ENCODE results near the gene RNASE7.

RNASE7 gene

GRCh38 chr14:21066882-21067502 lies 24.8 kb downstream of the RNASE7 start:
- TF ChIP-seq, protein P1, sequence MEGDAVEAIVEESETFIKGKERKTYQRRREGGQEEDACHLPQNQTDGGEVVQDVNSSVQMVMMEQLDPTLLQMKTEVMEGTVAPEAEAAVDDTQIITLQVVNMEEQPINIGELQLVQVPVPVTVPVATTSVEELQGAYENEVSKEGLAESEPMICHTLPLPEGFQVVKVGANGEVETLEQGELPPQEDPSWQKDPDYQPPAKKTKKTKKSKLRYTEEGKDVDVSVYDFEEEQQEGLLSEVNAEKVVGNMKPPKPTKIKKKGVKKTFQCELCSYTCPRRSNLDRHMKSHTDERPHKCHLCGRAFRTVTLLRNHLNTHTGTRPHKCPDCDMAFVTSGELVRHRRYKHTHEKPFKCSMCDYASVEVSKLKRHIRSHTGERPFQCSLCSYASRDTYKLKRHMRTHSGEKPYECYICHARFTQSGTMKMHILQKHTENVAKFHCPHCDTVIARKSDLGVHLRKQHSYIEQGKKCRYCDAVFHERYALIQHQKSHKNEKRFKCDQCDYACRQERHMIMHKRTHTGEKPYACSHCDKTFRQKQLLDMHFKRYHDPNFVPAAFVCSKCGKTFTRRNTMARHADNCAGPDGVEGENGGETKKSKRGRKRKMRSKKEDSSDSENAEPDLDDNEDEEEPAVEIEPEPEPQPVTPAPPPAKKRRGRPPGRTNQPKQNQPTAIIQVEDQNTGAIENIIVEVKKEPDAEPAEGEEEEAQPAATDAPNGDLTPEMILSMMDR (IDR thresholded peaks at IDR 0.05; ENCODE audit: low read depth, low read length, missing control alignments): no peak
- no peak for DNase-seq (ENCODE audit: extremely low read depth, low read depth)
- H3K4me3 ChIP-seq (replicated peaks; ENCODE audit: low read depth, low read length): no peak overlapping the region

GRCh38 chr14:21068521-21069387 lies 26.6 kb downstream of the RNASE7 start:
- no peak for DNase-seq (ENCODE audit: extremely low read depth, low read depth)
- TF ChIP-seq, protein P1 (IDR thresholded peaks at IDR 0.05; ENCODE audit: low read depth, low read length, missing control alignments): peak; percentile 68
- peak overlapping the region; percentile 83 for H3K4me3 ChIP-seq (replicated peaks; ENCODE audit: low read depth, low read length)

DNA sequence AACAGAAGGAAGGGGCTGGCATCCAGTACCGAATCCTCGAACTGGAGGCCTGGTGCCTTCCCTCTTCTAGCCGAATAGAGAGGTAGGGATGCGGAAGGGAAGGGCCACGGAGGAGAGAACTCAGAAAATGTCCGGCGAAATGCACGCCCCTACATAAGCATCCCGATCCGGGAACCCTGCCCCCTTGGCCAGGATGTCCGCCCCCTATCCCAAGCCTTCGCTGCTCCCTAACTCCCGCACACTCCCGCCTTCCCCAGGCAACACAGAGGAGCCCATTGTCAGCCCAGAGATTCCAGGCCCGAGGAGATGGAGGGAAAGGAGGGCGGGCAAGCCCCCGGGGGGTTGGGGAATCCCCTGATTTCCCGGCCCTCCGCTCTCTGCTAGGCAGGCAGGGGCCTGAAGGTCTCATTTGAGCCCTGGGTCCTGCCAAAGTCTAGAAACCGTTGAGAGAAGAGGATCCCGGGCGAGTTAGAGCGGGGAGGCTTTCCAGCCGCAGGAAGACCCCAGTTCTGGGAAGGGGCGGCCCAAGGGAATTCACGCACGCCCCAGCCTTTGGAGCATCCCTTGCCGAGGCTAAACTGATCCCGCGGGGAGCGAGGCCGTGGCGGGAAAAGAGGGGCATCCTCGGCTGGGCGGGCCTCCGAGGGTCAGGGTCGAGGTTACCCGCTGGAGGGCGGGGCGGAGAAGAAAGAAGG lies 27.4 kb downstream of the RNASE7 start:
- no peak for DNase-seq (ENCODE audit: extremely low read depth, low read depth)
- TF ChIP-seq, protein P1 (IDR thresholded peaks at IDR 0.05; ENCODE audit: low read depth, low read length, missing control alignments): peak; percentile 6
- peak overlapping the region; percentile 83 for H3K4me3 ChIP-seq (replicated peaks; ENCODE audit: low read depth, low read length)

GRCh38 chr14:21070083-21070609 lies 28.0 kb downstream of the RNASE7 start, which contains the start of gene ARHGEF40:
Gene ARHGEF40, plus strand, starts transcription at chr14:21070304. Its CDS starts 93 bp downstream, at chr14:21070397.
- DNase-seq (ENCODE audit: extremely low read depth, low read depth): no peak
- TF ChIP-seq, protein P1 (IDR thresholded peaks at IDR 0.05; ENCODE audit: low read depth, low read length, missing control alignments): no peak
- peak within 1 kb of the TSS; percentile 83 for H3K4me3 ChIP-seq (replicated peaks; ENCODE audit: low read depth, low read length)

GRCh38 chr14:21070610-21071224 lies 28.6 kb downstream of the RNASE7 start:
- TF ChIP-seq, protein P1 (IDR thresholded peaks at IDR 0.05; ENCODE audit: low read depth, low read length, missing control alignments): no peak
- DNase-seq (ENCODE audit: extremely low read depth, low read depth): no peak
- peak overlapping the region; percentile 83 for H3K4me3 ChIP-seq (replicated peaks; ENCODE audit: low read depth, low read length)
